OCI-LY7 (cell line): ENCODE results near the gene MZB1.

Source experiments
- CTCF ChIP-seq: fragments of 200-600 bp; sonication (generic); conservative IDR thresholded peaks from 2 replicates; pipeline ENCODE4 v1.5.1; 2014; ENCODE audit warnings: mild to moderate bottlenecking, antibody characterized with exemption, low read length, moderate library complexity, mixed read lengths
- EZH2phosphoT487 ChIP-seq: fragments of 200-600 bp; sonication (generic); IDR thresholded peaks from 2 replicates; pipeline ENCODE4 v1.6.1; 2018; ENCODE audit warnings: low read depth, borderline replicate concordance, mild to moderate bottlenecking, mixed run types, antibody characterized with exemption, low read length, moderate library complexity, mixed read lengths

- TF ChIP-seq CTCF (no peak), EZH2phosphoT487 (no peak)
Observed at GRCh38 chr5:139417214-139417613, 27.5 kb upstream of the MZB1 start.
